Testis (tissue), 3 donors: ENCODE results near the gene ACSL1. TPM values are rescaled to one million over a fixed set of nuclear protein-coding genes. Genes with fewer than 3 reads are reported as not detected.

Source experiments
- DNase-seq: peaks from one replicate; pipeline ENCODE4 v3.0.0-alpha.2; 2019
- H3K27ac ChIP-seq, 2 donors: fragments of 200-600 bp; sonication (generic); one replicate each; pipeline ENCODE4 v1.5.1; 2019
- H3K27me3 ChIP-seq: fragments of 200-600 bp; sonication (generic); one replicate; pipeline ENCODE4 v1.5.1; 2019
- H3K36me3 ChIP-seq: fragments of 200-600 bp; sonication (generic); one replicate; pipeline ENCODE4 v1.5.1; 2017; ENCODE audit warnings: low read depth; ENCODE audit errors: missing control alignments
- H3K4me1 ChIP-seq: fragments of 200-600 bp; sonication (generic); one replicate; pipeline ENCODE4 v1.5.1; 2019
- H3K4me3 ChIP-seq, 2 donors: fragments of 200-600 bp; sonication (generic); one replicate each; pipeline ENCODE4 v1.5.1; 2017 to 2019
- H3K9me3 ChIP-seq: fragments of 200-600 bp; sonication (generic); one replicate; pipeline ENCODE4 v1.5.1; 2017
- CTCF ChIP-seq, 3 experiments: fragments of 450-650 bp in 2 of 3; fragments of 200-600 bp in 1 of 3; sonication (generic) in 1 of 3; IDR thresholded peaks; one replicate each; pipeline ENCODE4 v1.5.1; 2016 to 2019; ENCODE audit warnings: antibody characterized with exemption in 3 of 3, mild to moderate bottlenecking in 2 of 3, moderate library complexity in 1 of 3
- POLR2A ChIP-seq: fragments of 450-650 bp; IDR thresholded peaks from one replicate; pipeline ENCODE4 v1.6.1; 2017; ENCODE audit warnings: antibody characterized with exemption, mild to moderate bottlenecking, moderate library complexity
- WGBS, 2 donors: methylation state at CpG; one replicate each; pipeline ENCODE4 v1.1.5; 2018; 5-methylcytosine and 5-hydroxymethylcytosine counted together
- intact Hi-C: fragments of 100-400 bp; cut with DNase I; formaldehyde crosslinking; loops from one replicate; pipeline ENCODE4 v1.15.1; 2023; ENCODE audit warnings: low total_unique reads
- polyA plus RNA-seq: library from polyadenylated mRNA; stranded (reverse); fragments of 350-450 nt; fragmentation: Illumina TruSeq; extraction: RNeasy Lipid Tissue Mini Kit (QIAGEN cat#74804); gene quantifications from one replicate; pipeline ENCODE4 v1.2.3, GENCODE V29; 2014; ENCODE audit warnings: low read depth, low replicate concordance; ENCODE audit not compliant: insufficient read depth
- total RNA-seq, 2 donors: library from RNA; depleted of rRNA; stranded (reverse); fragments of >200 nt; gene quantifications; one replicate each; pipeline ENCODE4 v1.2.3, GENCODE V29; 2016

The ACSL1 gene
- total and polyA plus RNA-seq, 3 donors from 2014 or later = 31.6 to 81.8 (median 59.8) TPM

GRCh38 chr4:184825141-184825895 is 450 bp downstream of the ACSL1 start:
- TF ChIP-seq CTCF (IDR thresholded peaks at IDR 0.05) = no peak
- TF ChIP-seq POLR2A = no peak
- H3K27ac ChIP-seq = peak overlapping the region; percentile 52 to 86
- H3K36me3 ChIP-seq = no peaks in the 10 kb centered on the region
- intact Hi-C loops = no loop called here
- H3K9me3 ChIP-seq = no peaks in the 10 kb centered on the region
- H3K4me3 ChIP-seq = peak overlapping the region; percentile 78 to 81
- no peaks in the 10 kb centered on the region for H3K27me3 ChIP-seq
- WGBS, 2 donors = 1 to 5% methylated on average over 9 to 57 of the region's 92 CpGs
- peaks cover 7% of the 10 kb centered on the region for H3K4me1 ChIP-seq
- DNase-seq = peak; percentile 35

GRCh38 chr4:184824776-184825084 is 1.0 kb downstream of the ACSL1 start:
- H3K27me3 ChIP-seq = no peaks in the 10 kb centered on the region
- H3K9me3 ChIP-seq = no peaks in the 10 kb centered on the region
- peaks cover 7% of the 10 kb centered on the region for H3K4me1 ChIP-seq
- WGBS, 2 donors = 19 to 22% methylated on average over 6 of the region's 6 CpGs
- peak overlapping the region; percentile 78 to 81 for H3K4me3 ChIP-seq
- no peaks in the 10 kb centered on the region for H3K36me3 ChIP-seq
- intact Hi-C loops = no loop called here
- no peak for DNase-seq
- peak overlapping the region; percentile 52 to 86 for H3K27ac ChIP-seq
- no peak for TF ChIP-seq CTCF (IDR thresholded peaks at IDR 0.05)
- TF ChIP-seq POLR2A = no peak

- no peak for DNase-seq
- intact Hi-C loops = no loop called here
These were observed 1.5 kb downstream of the ACSL1 start for GRCh38 chr4:184824081-184824775.

GRCh38 chr4:184823014-184823413 is 2.8 kb downstream of the ACSL1 start:
- H3K27me3 ChIP-seq = no peaks in the 10 kb centered on the region
- no peak for TF ChIP-seq POLR2A
- no peaks in the 10 kb centered on the region for H3K36me3 ChIP-seq
- WGBS, 2 donors = 87 to 89% methylated on average over 2 of the region's 2 CpGs
- no peak overlapping the region for H3K27ac ChIP-seq
- DNase-seq = no peak
- H3K4me1 ChIP-seq = peaks cover 7% of the 10 kb centered on the region
- H3K9me3 ChIP-seq = no peaks in the 10 kb centered on the region
- H3K4me3 ChIP-seq = no peak overlapping the region
- intact Hi-C loops = no loop called here

More at GRCh38 chr4:184824081-184824775, 1.5 kb downstream of the ACSL1 start:
- peak overlapping the region; percentile 52 to 86 for H3K27ac ChIP-seq
- peak overlapping the region; percentile 78 to 81 for H3K4me3 ChIP-seq
- peaks cover 7% of the 10 kb centered on the region for H3K4me1 ChIP-seq
- WGBS, 2 donors = 60 to 76% methylated on average over 13 of the region's 13 CpGs
- no peak for TF ChIP-seq CTCF (IDR thresholded peaks at IDR 0.05)
- TF ChIP-seq POLR2A = no peak
- no peaks in the 10 kb centered on the region for H3K27me3 ChIP-seq
- H3K36me3 ChIP-seq = no peaks in the 10 kb centered on the region
- H3K9me3 ChIP-seq = no peaks in the 10 kb centered on the region

- 96 to 98% methylated on average over 9 of the region's 9 CpGs for WGBS, 2 donors
- Histone ChIP-seq H3K27me3 (no peaks in the 10 kb centered on the region), H3K4me1 (peaks cover 7% of the 10 kb centered on the region), H3K27ac (no peak overlapping the region), H3K9me3 (no peaks in the 10 kb centered on the region), H3K36me3 (no peaks in the 10 kb centered on the region), H3K4me3 (no peak overlapping the region)
- TF ChIP-seq POLR2A (no peak), CTCF (IDR thresholded peaks at IDR 0.05) (no peak)
- intact Hi-C loops = no loop called here
- no peak for DNase-seq
These were observed 3.4 kb downstream of the ACSL1 start for GRCh38 chr4:184822356-184822755.
